HepG2 (cell line): ENCODE measurements around the gene SLC25A10. TPM values are rescaled to one million over a fixed set of nuclear protein-coding genes. Genes with fewer than 3 reads are reported as not detected.
A peak's percentile ranks its signal among the peaks of the same experiment; 100 is the strongest.

Source experiments
- ARID4A ChIP-seq: sonication (generic); formaldehyde crosslinking; IDR thresholded peaks from 2 replicates; pipeline ENCODE4 v1.5.0; 2020; ENCODE audit warnings: mild to moderate bottlenecking, missing genetic modification reagents, borderline replicate concordance
- BHLHE40 ChIP-seq: IDR thresholded peaks from 2 replicates; pipeline ENCODE4 v1.6.1; 2011; ENCODE audit warnings: low read length, improper control_type of control experiment
- FOXK1 ChIP-seq: sonication (generic); formaldehyde crosslinking; IDR thresholded peaks from 2 replicates; pipeline ENCODE4 v1.4.0; 2020; ENCODE audit warnings: low read depth, missing genetic modification reagents, borderline replicate concordance
- KLF6 ChIP-seq: IDR thresholded peaks from 2 replicates; pipeline ENCODE4 v1.8.0; 2016; ENCODE audit warnings: missing biosample characterization, missing genetic modification reagents
- PAX8 ChIP-seq: sonication (generic); formaldehyde crosslinking; IDR thresholded peaks from 2 replicates; pipeline ENCODE4 v1.8.0; 2022; ENCODE audit warnings: mild to moderate bottlenecking, missing genetic modification reagents, borderline replicate concordance
- RFX3 ChIP-seq: IDR thresholded peaks from 2 replicates; pipeline ENCODE4 v1.6.1; 2016; ENCODE audit warnings: missing biosample characterization, missing genetic modification reagents
- TRIM24 ChIP-seq: sonication (generic); formaldehyde crosslinking; IDR thresholded peaks from 2 replicates; pipeline ENCODE4 v1.8.0; 2022; ENCODE audit warnings: mild to moderate bottlenecking, missing genetic modification reagents
- ZBTB33 ChIP-seq: sonication (generic); formaldehyde crosslinking; IDR thresholded peaks from 2 replicates; pipeline ENCODE4 v1.4.0; 2020; ENCODE audit warnings: missing genetic modification reagents
- ZBTB7B ChIP-seq: sonication (generic); formaldehyde crosslinking; IDR thresholded peaks from 2 replicates; pipeline ENCODE4 v1.4.0; 2020; ENCODE audit warnings: missing genetic modification reagents
- ZKSCAN5 ChIP-seq: sonication (generic); formaldehyde crosslinking; IDR thresholded peaks from 2 replicates; pipeline ENCODE4 v1.5.1; 2020; ENCODE audit warnings: mild to moderate bottlenecking, missing genetic modification reagents
- ZMAT3 ChIP-seq: sonication (generic); formaldehyde crosslinking; conservative IDR thresholded peaks from 2 replicates; pipeline ENCODE4 v1.7.0; 2021; ENCODE audit warnings: missing genetic modification reagents
- ZNF121 ChIP-seq: sonication (generic); formaldehyde crosslinking; IDR thresholded peaks from 2 replicates; pipeline ENCODE4 v1.5.0; 2020; ENCODE audit warnings: mild to moderate bottlenecking, missing genetic modification reagents
- ZNF646 ChIP-seq: sonication (generic); formaldehyde crosslinking; IDR thresholded peaks from 2 replicates; pipeline ENCODE4 v1.9.0; 2021; ENCODE audit warnings: mild to moderate bottlenecking, missing genetic modification reagents
- ZSCAN29 ChIP-seq: sonication (generic); formaldehyde crosslinking; conservative IDR thresholded peaks from 2 replicates; pipeline ENCODE4 v1.4.0; 2020; ENCODE audit warnings: mild to moderate bottlenecking, missing genetic modification reagents
- polyA plus RNA-seq, 8 experiments: library from polyadenylated mRNA; depleted of rRNA in 3 of 8; stranded (reverse) in 7 of 8; unstranded in 1 of 8; fragments of >200 nt; fragmentation: Illumina TruSeq in 4 of 8; extraction: Trizol in 4 of 8; gene quantifications; 2 replicates each; pipeline versions ENCODE4 v1.2.1 to v1.2.3, GENCODE V29; 2011 to 2016; ENCODE audit warnings: low read depth in 4 of 8, missing spikeins in 1 of 8, mixed read lengths in 1 of 8; ENCODE audit not compliant: insufficient read depth in 1 of 8
- total RNA-seq, 5 experiments: library from RNA; depleted of rRNA; stranded (reverse); fragments of >200 nt; fragmentation: Illumina TruSeq; extraction: Trizol; gene quantifications; 2 replicates each; pipeline ENCODE4 v1.2.3, GENCODE V29; 2016; ENCODE audit warnings: low read depth in 1 of 5

Gene SLC25A10
- total and polyA plus RNA-seq, 2 of the 13 experiments (the other 11 are each of a cell fraction or from before 2014, with no cell fraction given), result 46.5 to 140 TPM

- TF ChIP-seq ZBTB33 (CRISPR knock-in tag) (peak; percentile 41; the same call in 1 of the 2 replicates), BHLHE40 (no peak), KLF6 (CRISPR knock-in tag) (no peak), ZKSCAN5 (no peak), ZSCAN29 (CRISPR knock-in tag) (no peak), ZNF646 (CRISPR knock-in tag) (no peak), PAX8 (CRISPR knock-in tag) (no peak), ARID4A (no peak), ZNF121 (CRISPR knock-in tag) (no peak), ZBTB7B (CRISPR knock-in tag) (no peak; the same call in 1 of the 2 replicates), TRIM24 (CRISPR knock-in tag) (no peak), RFX3 (CRISPR knock-in tag) (no peak), ZMAT3 (no peak), FOXK1 (CRISPR knock-in tag) (no peak)
Measured at GRCh38 chr17:81701288-81702071, 10.6 kb upstream of the SLC25A10 start (continued).
